GM12878 (cell line): ENCODE data around the gene ADIPOR1. TPM values are rescaled to one million over a fixed set of nuclear protein-coding genes. Genes with fewer than 3 reads are reported as not detected.

Experiments
- ATAC-seq: fragments of 200-7000 bp; cut with Tn5 transposase; 3 replicates; pipeline ENCODE4 v1.9.1; 2020; ENCODE audit warnings: mild to moderate bottlenecking, moderate library complexity
- BruUV-seq: library from RNA; stranded (reverse); fragments of 400-500 nt; replicated peaks from 2 replicates; lab custom pipeline; 2021; lab: Mats Ljungman, UMichigan
- CTCF ChIA-PET: fragments of 300-600 bp; sonication (Branson Sonifier 250); formaldehyde crosslinking; extraction: SDS; loops from one replicate; lab custom pipeline; 2021; ENCODE audit warnings: inconsistent platforms; lab: Yijun Ruan, JAX
- POLR2A ChIA-PET: fragments of 350-600 bp; formaldehyde crosslinking; extraction: SDS; loops from one replicate; lab custom pipeline; 2021; ENCODE audit warnings: inconsistent platforms; lab: Charles Lee
- RAD21 ChIA-PET: fragments of 300-600 bp; sonication (Branson Sonifier 250); formaldehyde crosslinking; loops from one replicate; lab custom pipeline; 2023; ENCODE audit warnings: antibody characterized with exemption; ENCODE audit not compliant: unreplicated experiment; lab: Charles Lee
- SMC1A ChIA-PET: fragments of 300-600 bp; sonication (Branson Sonifier 250); formaldehyde crosslinking; loops from one replicate; lab custom pipeline; 2023; ENCODE audit not compliant: unreplicated experiment, uncharacterized antibody; lab: Charles Lee
- DNase-seq: peaks from one replicate; pipeline ENCODE4 v3.0.0-alpha.2; 2011; ENCODE audit warnings: low read depth, low spot score
- FAIRE-seq: peaks from 3 replicates; lab custom pipeline; 2011; peaks lifted over from hg19 to GRCh38; lab: Jason Lieb, UNC
- H2AFZ ChIP-seq: 2 replicates; pipeline ENCODE4 v1.6.0; 2011; ENCODE audit warnings: low read depth, low read length, control low read depth; ENCODE audit not compliant: control insufficient read depth
- H3K27ac ChIP-seq: 2 replicates; pipeline ENCODE4 v1.5.1; 2011; ENCODE audit warnings: control low read depth; ENCODE audit not compliant: control insufficient read depth, insufficient read depth
- H3K27me3 ChIP-seq, 2 experiments: replicated peaks in 1 of 2; 2 replicates each; pipeline versions ENCODE4 v1.6.0 to v1.6.1; 2011; ENCODE audit warnings: low read length in 1 of 2; ENCODE audit not compliant: control insufficient read depth in 2 of 2, insufficient read depth in 2 of 2
- H3K36me3 ChIP-seq, 2 experiments: 2 replicates each; pipeline ENCODE4 v1.5.1; 2011; ENCODE audit warnings: low read length in 1 of 2; ENCODE audit not compliant: control insufficient read depth in 2 of 2, insufficient read depth in 2 of 2
- H3K4me1 ChIP-seq: 2 replicates; pipeline ENCODE4 v1.6.1; 2011; ENCODE audit warnings: mild to moderate bottlenecking, low read length, moderate library complexity, mixed read lengths; ENCODE audit not compliant: control insufficient read depth, insufficient read depth
- H3K4me2 ChIP-seq: 2 replicates; pipeline ENCODE4 v1.6.0; 2011; ENCODE audit warnings: control low read depth; ENCODE audit not compliant: control insufficient read depth, insufficient read depth
- H3K4me3 ChIP-seq: fragments of 200-600 bp; sonication (generic); 2 replicates; pipeline ENCODE4 v1.5.1; 2016
- H3K79me2 ChIP-seq: 2 replicates; pipeline ENCODE4 v1.6.0; 2011; ENCODE audit warnings: low read length; ENCODE audit not compliant: control insufficient read depth, insufficient read depth
- H3K9ac ChIP-seq: 2 replicates; pipeline ENCODE4 v1.8.0; 2011; ENCODE audit warnings: low read length, control low read depth, mixed read lengths; ENCODE audit not compliant: control insufficient read depth, insufficient read depth
- H3K9me3 ChIP-seq: replicated peaks from 3 replicates; pipeline ENCODE4 v1.5.1; 2011; ENCODE audit warnings: mild to moderate bottlenecking, low read length; ENCODE audit not compliant: control insufficient read depth, insufficient read depth
- H4K20me1 ChIP-seq: 2 replicates; pipeline ENCODE4 v1.6.0; 2011; ENCODE audit not compliant: control insufficient read depth, insufficient read depth
- ATF2 ChIP-seq: IDR thresholded peaks from 2 replicates; pipeline ENCODE4 v1.6.1; 2012; ENCODE audit warnings: low read length, inconsistent platforms
- BACH1 ChIP-seq: fragments of 450-650 bp; IDR thresholded peaks from 2 replicates; pipeline ENCODE4 v1.6.1; 2017; ENCODE audit warnings: mild to moderate bottlenecking, borderline replicate concordance
- BCL3 ChIP-seq: IDR thresholded peaks from 2 replicates; pipeline ENCODE4 v1.6.1; 2011; ENCODE audit warnings: borderline replicate concordance, low read depth, mild to moderate bottlenecking, moderate library complexity, low read length; ENCODE audit not compliant: insufficient read depth, poor library complexity, severe bottlenecking
- ESRRA ChIP-seq: IDR thresholded peaks from 2 replicates; pipeline ENCODE4 v1.6.1; 2012; ENCODE audit warnings: mild to moderate bottlenecking, low read length, improper control_type of control experiment
- HDGF ChIP-seq: fragments of 450-650 bp; IDR thresholded peaks from 2 replicates; pipeline ENCODE4 v1.6.1; 2016; ENCODE audit warnings: antibody characterized with exemption
- KDM1A ChIP-seq: fragments of 200-600 bp; sonication (generic); IDR thresholded peaks from 2 replicates; pipeline ENCODE4 v1.6.1; 2016; ENCODE audit warnings: borderline replicate concordance
- MLLT1 ChIP-seq: fragments of 450-650 bp; IDR thresholded peaks from 2 replicates; pipeline ENCODE4 v1.6.1; 2016; ENCODE audit warnings: mild to moderate bottlenecking
- MTA2 ChIP-seq: fragments of 450-650 bp; IDR thresholded peaks from 2 replicates; pipeline ENCODE4 v1.6.1; 2016; ENCODE audit warnings: low read depth, mild to moderate bottlenecking, moderate library complexity
- NBN ChIP-seq: fragments of 450-650 bp; IDR thresholded peaks from 2 replicates; pipeline ENCODE4 v1.6.1; 2016
- NFYB ChIP-seq: IDR thresholded peaks from 2 replicates; pipeline ENCODE4 v1.6.1; 2011; ENCODE audit warnings: low read depth, mild to moderate bottlenecking, low read length, improper control_type of control experiment, moderate library complexity; ENCODE audit not compliant: insufficient read depth
- PAX5 ChIP-seq: IDR thresholded peaks from 2 replicates; pipeline ENCODE4 v1.6.1; 2011; ENCODE audit warnings: low read depth, low read length, borderline replicate concordance
- POLR2AphosphoS2 ChIP-seq: IDR thresholded peaks from 2 replicates; pipeline ENCODE4 v1.6.1; 2011; ENCODE audit warnings: low read depth, mild to moderate bottlenecking, low read length, improper control_type of control experiment, moderate library complexity
- RUNX3 ChIP-seq: IDR thresholded peaks from 2 replicates; pipeline ENCODE4 v1.6.1; 2012; ENCODE audit warnings: low read length, inconsistent platforms
- WRNIP1 ChIP-seq: IDR thresholded peaks from 2 replicates; pipeline ENCODE4 v1.6.1; 2011; ENCODE audit warnings: low read depth, low read length, improper control_type of control experiment, borderline replicate concordance
- ZBTB11 ChIP-seq: fragments of 450-650 bp; formaldehyde crosslinking; IDR thresholded peaks from 2 replicates; pipeline ENCODE4 v1.5.0; 2022; ENCODE audit warnings: mild to moderate bottlenecking, missing genetic modification characterization
- ZNF274 ChIP-seq: IDR thresholded peaks from one replicate; pipeline ENCODE4 v1.8.0; 2011; ENCODE audit not compliant: insufficient read length, insufficient read depth
- ZZZ3 ChIP-seq: IDR thresholded peaks from 2 replicates; pipeline ENCODE4 v1.6.1; 2011; ENCODE audit warnings: low read depth; ENCODE audit not compliant: control insufficient read depth, insufficient read length
- in situ Hi-C: fragments of 300-500 bp; cut with MboI; formaldehyde crosslinking; loops from 9 replicates; pipeline ENCODE4 v1.14.3; 2018; ENCODE audit warnings: mixed read lengths
- intact Hi-C: fragments of 100-400 bp; cut with micrococcal nuclease; formaldehyde crosslinking; loops from one replicate; pipeline ENCODE4 v1.14.2; 2022; ENCODE audit not compliant: unreplicated experiment
- polyA plus RNA-seq, 11 experiments: library from polyadenylated mRNA; depleted of rRNA in 4 of 11; unstranded in 6 of 11; stranded (reverse) in 5 of 11; fragments of >200 nt; fragmentation: Nextera tagmentation in 4 of 11; fragmentation: Illumina TruSeq in 1 of 11; extraction: Ambion mirVana in 4 of 11; extraction: Trizol in 1 of 11; gene quantifications; 1 replicate in 1 of 11; 2 replicates in 10 of 11; pipeline versions ENCODE4 v1.2.1 to v1.2.3, GENCODE V29; 2011 to 2016; ENCODE audit warnings: inconsistent platforms in 2 of 11, missing spikeins in 2 of 11, low read depth in 1 of 11
- total RNA-seq, 4 experiments: library from RNA; depleted of rRNA in 3 of 4; stranded (reverse); fragments of >200 nt in 3 of 4; fragmentation: Illumina TruSeq in 1 of 4; extraction: Trizol in 1 of 4; gene quantifications; 2 replicates each; pipeline versions ENCODE4 v1.2.1 to v1.2.3, GENCODE V29; 2013 to 2021

ADIPOR1 gene
- total and polyA plus RNA-seq, 10 of the 15 experiments (the other 5 are each of a cell fraction or from before 2014, with no cell fraction given): 18.4 to 122 (median 65.6) TPM

- ChIA-PET RAD21 (no interaction called here), CTCF (no interaction called here), POLR2A (no interaction called here), SMC1A (no interaction called here)
- Histone ChIP-seq H3K4me2 (no peak overlapping the region), H3K27ac (no peak overlapping the region), H2AFZ (no peak overlapping the region), H3K36me3 (peaks cover 10 to 27% of the 10 kb centered on the region in 2 experiments), H3K4me1 (no peaks in the 10 kb centered on the region), H3K9ac (no peak overlapping the region), H4K20me1 (no peaks in the 10 kb centered on the region), H3K79me2 (no peaks in the 10 kb centered on the region), H3K27me3 (no peaks in the 10 kb centered on the region), H3K9me3 (no peaks in the 10 kb centered on the region), H3K4me3 (no peak overlapping the region)
- in situ Hi-C loops: no loop called here
- no TSS peak for BruUV-seq
- no peak for DNase-seq
- no peak for FAIRE-seq
- TF ChIP-seq HDGF (no peak), ATF2 (no peak), RUNX3 (no peak), MTA2 (no peak), PAX5 (no peak), ZZZ3 (no peak), ZBTB11 (CRISPR knock-in tag) (no peak), ZNF274 (no peak), BCL3 (no peak), BACH1 (no peak), NBN (no peak), ESRRA (no peak), WRNIP1 (no peak), KDM1A (no peak), POLR2AphosphoS2 (no peak), NFYB (no peak), MLLT1 (no peak)
- intact Hi-C loops: no loop called here
- no peak for ATAC-seq
Observed at GRCh38 chr1:202940561-202940960, 17.6 kb downstream of the ADIPOR1 start.
